Stimulated activated CD4-positive, alpha-beta T cell treated with anti-CD3 and anti-CD28 coated beads, Interleukin-1b, Interleukin-23, amount 100 ng/mL, for 24 hours (primary cell): ENCODE data around the gene DGKD.

Source experiments
- DNase-seq, 4 experiments: peaks; one replicate each; pipeline ENCODE4 v3.0.0-alpha.2; 2020; ENCODE audit warnings: low read depth in 4 of 4, low spot score in 1 of 4

The DGKD gene

GRCh38 chr2:233408366-233409285 is 54.3 kb downstream of the DGKD start:
- DNase-seq = no peak

- DNase-seq = no peak
Observed at GRCh38 chr2:233409286-233409991, 55.1 kb downstream of the DGKD start.

GRCh38 chr2:233410196-233410760 is 56.0 kb downstream of the DGKD start:
- no peak for DNase-seq

- DNase-seq = no peak
Observed at GRCh38 chr2:233411162-233411561, 56.9 kb downstream of the DGKD start.

GRCh38 chr2:233412405-233412804 is 58.1 kb downstream of the DGKD start:
- DNase-seq = no peak

GRCh38 chr2:233413046-233413445 is 58.8 kb downstream of the DGKD start:
- no peak for DNase-seq

GRCh38 chr2:233413559-233414272 is 59.4 kb downstream of the DGKD start:
- DNase-seq = peak in 1 of 4 experiments; percentile 36

GRCh38 chr2:233414273-233414654 is 60.0 kb downstream of the DGKD start:
- DNase-seq = no peak

GRCh38 chr2:233414777-233415570 is 60.7 kb downstream of the DGKD start:
- DNase-seq = peak in 1 of 4 experiments; percentile 45

GRCh38 chr2:233416199-233416598 is 61.9 kb downstream of the DGKD start:
- DNase-seq = no peak

GRCh38 chr2:233416706-233417105 is 62.4 kb downstream of the DGKD start:
- DNase-seq = no peak

GRCh38 chr2:233417282-233417681 is 63.0 kb downstream of the DGKD start:
- no peak for DNase-seq

GRCh38 chr2:233418052-233418760 is 63.9 kb downstream of the DGKD start:
- no peak for DNase-seq

GRCh38 chr2:233418761-233419546 is 64.7 kb downstream of the DGKD start:
- peak in 1 of 4 experiments; percentile 20 for DNase-seq

GRCh38 chr2:233419602-233420391 is 65.5 kb downstream of the DGKD start:
- DNase-seq = no peak

GRCh38 chr2:233421091-233421816 is 67.0 kb downstream of the DGKD start:
- DNase-seq = no peak

- DNase-seq = peak in 1 of 4 experiments; percentile 17
Observed at GRCh38 chr2:233422050-233422639, 67.9 kb downstream of the DGKD start.
